Central memory CD8-positive, alpha-beta T cell (primary cell): ENCODE measurements around the gene PHOSPHO1.
"Not testable (repeated sequence)": the region's sequence is repeated elsewhere in the genome, so short reads cannot be mapped to it uniquely, and the experiment has no call there.

Experiments used
- ATAC-seq: fragments of 150-1000 bp; cut with Tn5 transposase; replicated peaks from 2 replicates; pipeline ENCODE4 v1.10.0; 2022; ENCODE audit warnings: mild to moderate bottlenecking, moderate FRiP score, moderate number of reproducible peaks; ENCODE audit not compliant: poor library complexity, severe bottlenecking; ENCODE audit errors: extremely low read depth
- DNase-seq, 2 donors: peaks; one replicate each; pipeline ENCODE4 v3.0.0; 2021; ENCODE audit warnings: low spot score in 2 of 2
- H3K27ac Mint-ChIP-seq: one replicate; pipeline ENCODE4 v1.8.0; 2022; ENCODE audit warnings: low read depth, mild to moderate bottlenecking, moderate library complexity, mixed read lengths
- H3K27me3 Mint-ChIP-seq: one replicate; pipeline ENCODE4 v1.8.0; 2022; ENCODE audit warnings: mixed read lengths
- H3K36me3 Mint-ChIP-seq: one replicate; pipeline ENCODE4 v1.8.0; 2022; ENCODE audit warnings: mild to moderate bottlenecking, moderate library complexity, mixed read lengths; ENCODE audit not compliant: insufficient read depth
- H3K4me1 Mint-ChIP-seq: one replicate; pipeline ENCODE4 v1.8.0; 2022; ENCODE audit warnings: mixed read lengths
- H3K4me3 Mint-ChIP-seq: one replicate; pipeline ENCODE4 v1.8.0; 2022; ENCODE audit warnings: mild to moderate bottlenecking, moderate library complexity, mixed read lengths
- H3K9me3 Mint-ChIP-seq: one replicate; pipeline ENCODE4 v1.8.0; 2022; ENCODE audit warnings: mixed read lengths

Gene PHOSPHO1, protein sequence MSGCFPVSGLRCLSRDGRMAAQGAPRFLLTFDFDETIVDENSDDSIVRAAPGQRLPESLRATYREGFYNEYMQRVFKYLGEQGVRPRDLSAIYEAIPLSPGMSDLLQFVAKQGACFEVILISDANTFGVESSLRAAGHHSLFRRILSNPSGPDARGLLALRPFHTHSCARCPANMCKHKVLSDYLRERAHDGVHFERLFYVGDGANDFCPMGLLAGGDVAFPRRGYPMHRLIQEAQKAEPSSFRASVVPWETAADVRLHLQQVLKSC

DNA sequence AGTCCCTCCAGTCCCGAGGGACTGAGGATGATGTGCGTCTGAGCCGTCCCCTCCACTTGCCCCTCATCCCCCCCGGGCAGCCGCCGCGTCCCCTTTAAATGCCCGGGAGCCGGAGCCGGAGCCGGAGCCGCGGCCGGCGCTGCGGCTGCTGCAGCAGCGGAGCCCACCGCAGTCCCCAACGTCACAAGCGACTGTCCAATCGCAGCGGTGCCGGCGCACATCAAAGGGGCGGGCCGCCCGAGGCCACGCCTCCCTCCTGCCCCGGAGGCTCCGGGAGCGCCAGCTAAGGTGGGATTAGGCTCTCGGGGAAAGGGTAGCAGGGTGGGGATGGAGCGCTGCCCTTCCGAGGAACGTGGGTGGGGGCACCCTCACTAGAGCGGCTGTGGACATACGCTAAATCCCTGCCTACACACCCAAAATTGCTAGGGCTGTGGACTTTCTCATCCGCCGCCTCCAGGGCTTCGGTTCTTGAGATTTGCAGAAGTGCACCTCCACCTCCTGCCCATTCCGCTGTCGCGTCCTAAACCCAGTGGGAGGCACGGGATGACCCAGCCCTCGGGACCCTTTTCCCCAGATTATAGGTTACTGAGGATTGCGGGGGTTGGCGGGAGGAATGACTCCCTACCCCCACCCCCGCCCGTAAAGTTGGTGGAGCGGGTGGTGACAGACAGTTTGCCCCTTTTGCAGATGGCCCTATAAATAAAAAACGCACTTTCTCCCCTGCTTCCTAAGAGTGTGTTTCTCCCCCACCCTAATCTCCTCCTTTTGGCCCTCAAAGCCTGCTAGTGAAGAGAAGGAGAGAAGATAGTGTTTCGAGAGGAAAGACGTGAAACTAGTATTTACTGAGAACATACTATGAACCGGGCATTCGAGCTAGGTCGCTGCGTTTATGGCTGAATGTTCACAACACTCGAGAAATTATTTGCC, at the start of gene PHOSPHO1:
TSS of gene PHOSPHO1 (minus strand) at position 152 of the 927 bp plus-strand sequence. CDS start 4,096 bp downstream, outside the sequence.
- ATAC-seq (peak; percentile 92), DNase-seq (peak; percentile 78 to 79)
- peaks cover 5% of the 10 kb centered on the region for H3K36me3 Mint-ChIP-seq
- peak within 1 kb of the TSS; percentile 82 for H3K4me3 Mint-ChIP-seq
- peaks cover 33% of the 10 kb centered on the region for H3K4me1 Mint-ChIP-seq
- H3K9me3 Mint-ChIP-seq, result no peaks in the 10 kb centered on the region
- H3K27me3 Mint-ChIP-seq, result no peaks in the 10 kb centered on the region
- H3K27ac Mint-ChIP-seq, result peak within 1 kb of the TSS; percentile 41

DNA sequence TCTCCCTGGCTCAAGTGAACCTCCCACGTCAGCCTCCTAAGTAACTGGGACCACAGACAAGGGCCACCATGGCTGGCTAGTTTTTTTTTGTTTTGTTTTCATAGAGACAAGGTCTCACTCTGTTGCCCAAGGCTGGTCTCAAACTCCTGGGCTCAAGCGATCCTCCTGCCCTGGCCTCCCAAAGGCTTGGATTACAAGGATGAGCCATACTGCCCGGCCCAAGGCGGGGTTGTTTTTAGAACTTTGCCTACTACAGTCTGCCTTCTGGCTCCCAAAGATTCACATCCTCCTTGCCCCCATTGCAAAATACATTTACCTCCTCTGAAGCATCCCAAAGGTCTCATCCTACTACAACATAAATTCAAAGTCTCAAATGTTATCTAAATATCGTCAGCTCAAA, 49.5 kb upstream of the PHOSPHO1 start:
- no peaks in the 10 kb centered on the region for H3K9me3 Mint-ChIP-seq
- no peaks in the 10 kb centered on the region for H3K4me1 Mint-ChIP-seq
- H3K27me3 Mint-ChIP-seq, result peaks cover 16% of the 10 kb centered on the region
- DNase-seq (no peak), ATAC-seq (no peak)
- H3K36me3 Mint-ChIP-seq, result peaks cover 2% of the 10 kb centered on the region
- H3K4me3 Mint-ChIP-seq, result no peak overlapping the region
- H3K27ac Mint-ChIP-seq, result no peak overlapping the region

DNA sequence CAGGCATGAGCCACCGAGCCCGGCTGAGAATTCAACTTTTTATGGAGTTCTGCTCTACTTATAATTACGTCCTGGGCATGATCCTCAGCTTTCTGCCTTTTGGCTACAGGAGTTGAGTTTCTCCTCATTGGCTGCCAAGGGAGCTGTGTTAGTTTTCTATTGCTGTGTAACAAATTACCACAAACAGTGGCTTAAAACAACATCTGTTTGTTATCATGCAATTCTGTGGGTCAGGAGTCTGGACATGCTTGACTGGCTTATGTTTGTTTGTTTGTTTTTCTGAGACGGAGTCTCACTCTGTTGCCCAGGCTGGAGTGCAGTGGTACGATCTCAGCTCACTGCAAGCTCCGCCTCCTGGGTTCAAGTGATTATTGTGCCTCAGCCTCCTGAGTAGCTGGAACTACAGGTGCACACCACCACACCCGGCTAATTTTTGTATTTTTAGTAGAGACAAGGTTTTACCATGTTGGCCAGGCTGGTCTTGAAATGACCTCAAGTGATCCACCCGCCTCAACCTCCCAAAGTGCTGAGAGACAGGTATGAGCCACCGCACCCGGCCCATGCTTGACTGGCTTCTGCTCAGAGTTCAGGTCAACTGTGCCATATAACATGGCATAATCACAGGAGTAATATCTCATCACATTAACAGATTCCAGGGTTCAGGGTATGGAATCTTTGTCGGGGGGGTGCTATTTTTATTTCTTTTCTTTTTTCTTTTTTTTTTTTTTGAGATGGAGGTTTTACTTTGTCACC, 48.9 kb upstream of the PHOSPHO1 start:
- not testable (repeated sequence) for H3K27ac Mint-ChIP-seq, DNase-seq
- peaks cover 16% of the 10 kb centered on the region for H3K27me3 Mint-ChIP-seq

DNA sequence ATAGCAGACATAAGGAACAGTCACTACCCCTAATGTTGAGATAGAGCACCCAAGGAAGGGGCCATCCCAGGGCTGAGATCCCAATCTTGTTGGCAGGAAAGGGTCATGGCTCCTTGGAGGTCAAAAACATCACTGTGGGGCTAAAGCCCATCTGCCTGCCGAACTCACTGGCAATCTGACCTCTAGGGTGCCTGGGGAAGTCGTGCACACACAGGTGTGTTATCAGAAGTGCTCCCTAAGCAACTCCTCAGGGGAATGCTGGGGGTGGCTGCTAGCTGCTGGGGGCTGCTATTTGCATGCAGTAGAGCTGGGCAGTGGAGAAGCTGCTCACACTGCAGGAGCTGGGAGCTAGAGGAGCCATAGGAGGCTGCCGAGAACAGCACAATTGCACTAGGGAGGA, 47.5 kb upstream of the PHOSPHO1 start:
- Mint-ChIP-seq H3K27ac (no peak overlapping the region), H3K36me3 (no peaks in the 10 kb centered on the region), H3K4me1 (no peaks in the 10 kb centered on the region), H3K4me3 (no peak overlapping the region), H3K9me3 (no peaks in the 10 kb centered on the region), H3K27me3 (peaks cover 16% of the 10 kb centered on the region)
- DNase-seq (no peak), ATAC-seq (no peak)

More for the DNA sequence above, 48.9 kb upstream of the PHOSPHO1 start:
- not testable (repeated sequence) for ATAC-seq, H3K9me3 Mint-ChIP-seq, H3K4me3 Mint-ChIP-seq, H3K4me1 Mint-ChIP-seq, H3K36me3 Mint-ChIP-seq

DNA sequence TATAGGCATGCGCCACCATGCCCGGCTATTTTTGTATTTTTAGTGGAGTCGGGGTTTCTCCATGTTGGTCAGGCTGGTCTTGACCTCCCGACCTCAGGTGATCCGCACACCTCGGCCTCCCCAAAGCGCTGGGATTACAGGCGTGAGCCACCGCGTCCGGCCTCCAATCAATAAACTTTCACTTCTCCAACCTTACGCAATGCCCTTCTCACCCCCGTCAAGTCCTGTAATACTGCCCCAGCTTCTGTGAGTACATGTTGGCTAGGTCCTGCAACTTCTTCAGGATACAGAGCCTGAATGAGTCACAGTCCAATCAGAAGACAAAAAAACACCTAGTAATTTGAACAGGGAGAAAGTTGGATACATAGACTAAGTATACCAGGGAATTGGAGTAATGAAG, 47.1 kb upstream of the PHOSPHO1 start:
- Mint-ChIP-seq H3K27me3 (peaks cover 15% of the 10 kb centered on the region), H3K27ac (no peak overlapping the region), H3K4me3 (no peak overlapping the region), H3K9me3 (no peaks in the 10 kb centered on the region), H3K4me1 (no peaks in the 10 kb centered on the region), H3K36me3 (no peaks in the 10 kb centered on the region)
- ATAC-seq, result no peak
- DNase-seq, result no peak

DNA sequence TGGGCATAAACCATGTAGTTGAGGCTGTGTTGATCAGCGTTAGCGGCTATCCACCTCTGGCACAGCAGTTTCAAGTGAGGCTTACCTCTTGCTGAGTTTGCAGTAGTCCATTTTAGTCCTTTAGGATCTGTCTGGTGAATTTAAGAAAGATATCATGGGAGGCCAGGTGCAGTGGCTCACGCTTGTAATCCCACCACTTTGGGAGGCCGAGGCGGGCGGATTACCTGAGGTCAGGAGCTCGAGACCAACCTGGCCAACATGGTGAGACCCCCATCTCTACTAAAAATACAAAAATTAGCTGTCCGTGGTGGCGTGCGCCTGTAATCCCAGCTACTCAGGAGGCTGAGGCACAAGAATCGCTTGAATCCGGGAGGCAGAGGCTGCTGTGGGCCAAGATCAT, 45.4 kb upstream of the PHOSPHO1 start:
- H3K4me1 Mint-ChIP-seq, ATAC-seq, H3K4me3 Mint-ChIP-seq, H3K9me3 Mint-ChIP-seq, H3K27me3 Mint-ChIP-seq, DNase-seq, H3K36me3 Mint-ChIP-seq, H3K27ac Mint-ChIP-seq: not testable (repeated sequence)

DNA sequence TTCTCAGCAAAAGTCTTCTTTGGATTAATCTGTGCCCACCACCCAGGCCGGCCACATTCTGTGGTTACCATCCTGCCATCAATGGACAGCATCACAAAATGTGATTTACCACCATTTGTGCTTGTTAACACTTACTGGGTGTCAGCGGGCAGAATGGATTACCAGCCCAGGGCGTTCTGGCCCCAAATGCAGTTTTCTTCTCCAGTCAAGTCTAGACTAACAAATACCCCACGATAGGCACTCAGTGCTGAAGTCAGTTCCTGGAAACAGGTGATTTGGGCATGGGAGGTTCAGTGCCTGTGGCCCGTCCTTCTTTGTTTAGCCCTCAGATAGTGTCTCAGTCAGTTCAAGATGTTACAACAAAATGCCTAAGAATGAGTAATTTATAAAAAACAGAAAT, 38.8 kb upstream of the PHOSPHO1 start:
- ATAC-seq, result no peak
- no peak overlapping the region for H3K4me3 Mint-ChIP-seq
- DNase-seq, result no peak
- peaks cover 9% of the 10 kb centered on the region for H3K27me3 Mint-ChIP-seq
- H3K27ac Mint-ChIP-seq, result no peak overlapping the region
- no peaks in the 10 kb centered on the region for H3K9me3 Mint-ChIP-seq
- no peaks in the 10 kb centered on the region for H3K36me3 Mint-ChIP-seq
- H3K4me1 Mint-ChIP-seq, result no peaks in the 10 kb centered on the region

DNA sequence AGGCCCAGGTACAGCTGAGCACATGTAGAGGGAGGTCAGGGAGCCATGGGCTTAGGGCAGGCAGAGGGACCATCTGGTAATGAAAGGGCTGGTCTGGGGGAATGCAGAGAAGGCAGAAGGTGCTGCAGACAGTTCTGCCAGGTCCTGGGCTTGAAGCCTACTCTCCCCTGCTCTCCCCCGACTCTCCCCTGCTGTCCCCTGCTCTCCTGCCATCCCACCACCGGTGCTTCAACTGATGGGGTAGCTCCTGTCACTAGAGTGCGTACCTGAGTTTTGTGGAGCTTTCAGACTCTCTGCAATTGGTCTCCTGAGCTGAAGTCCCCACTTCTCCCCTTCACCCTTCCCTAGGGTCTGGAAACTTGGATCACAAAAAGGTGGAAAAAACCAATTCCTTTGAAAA, 37.3 kb upstream of the PHOSPHO1 start:
- DNase-seq (no peak), ATAC-seq (no peak)
- H3K27me3 Mint-ChIP-seq, result peaks cover 11% of the 10 kb centered on the region
- H3K4me3 Mint-ChIP-seq, result no peak overlapping the region
- H3K4me1 Mint-ChIP-seq, result no peaks in the 10 kb centered on the region
- no peaks in the 10 kb centered on the region for H3K36me3 Mint-ChIP-seq
- H3K9me3 Mint-ChIP-seq, result no peaks in the 10 kb centered on the region
- H3K27ac Mint-ChIP-seq, result no peak overlapping the region

DNA sequence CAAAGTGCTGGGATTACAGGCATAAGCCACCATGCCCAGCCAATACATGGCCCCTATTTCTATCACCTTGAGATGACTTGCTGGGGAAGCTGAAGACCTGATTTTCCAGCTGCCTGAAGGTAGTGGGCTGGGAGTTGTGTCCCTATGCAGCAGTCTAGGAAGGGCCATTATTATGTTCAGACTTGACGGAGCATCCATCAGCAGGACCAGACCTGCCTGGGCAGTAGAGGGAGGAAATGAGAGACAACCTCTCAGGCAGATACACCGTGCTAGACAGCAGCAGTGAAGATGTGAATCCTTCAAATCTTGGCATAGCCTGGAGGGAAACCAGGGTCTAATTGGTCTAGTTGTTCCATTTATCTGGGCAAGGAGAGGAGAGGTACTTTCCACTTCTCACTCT, 35.6 kb upstream of the PHOSPHO1 start:
- Mint-ChIP-seq H3K4me3 (no peak overlapping the region), H3K4me1 (peaks cover under 1% of the 10 kb centered on the region), H3K9me3 (no peaks in the 10 kb centered on the region), H3K27me3 (peaks cover 11% of the 10 kb centered on the region), H3K36me3 (no peaks in the 10 kb centered on the region), H3K27ac (no peak overlapping the region)
- DNase-seq (no peak), ATAC-seq (no peak)

DNA sequence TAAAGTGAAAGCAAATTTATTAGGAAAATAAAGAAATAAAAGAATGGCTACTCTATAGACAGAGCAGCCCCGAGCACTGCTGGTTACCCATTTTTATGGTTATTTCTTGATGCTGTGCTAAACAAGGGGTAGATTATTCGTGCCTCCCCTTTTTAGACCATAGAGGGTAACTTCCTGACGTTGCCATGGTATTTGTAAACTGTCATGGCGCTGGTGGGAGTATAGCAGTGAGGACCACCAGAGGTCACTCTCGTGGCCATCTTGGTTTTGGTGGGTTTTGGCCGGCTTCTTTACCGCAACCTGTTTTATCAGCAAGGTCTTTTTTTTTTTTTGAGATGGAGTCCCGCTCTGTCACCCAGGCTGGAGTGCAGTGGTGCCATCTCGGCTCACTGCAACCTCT, 31.0 kb upstream of the PHOSPHO1 start:
- not testable (repeated sequence) for DNase-seq, H3K4me1 Mint-ChIP-seq, ATAC-seq, H3K9me3 Mint-ChIP-seq, H3K36me3 Mint-ChIP-seq, H3K27ac Mint-ChIP-seq
- H3K4me3 Mint-ChIP-seq, result peak overlapping the region; percentile 74
- H3K27me3 Mint-ChIP-seq, result peaks cover 11% of the 10 kb centered on the region

DNA sequence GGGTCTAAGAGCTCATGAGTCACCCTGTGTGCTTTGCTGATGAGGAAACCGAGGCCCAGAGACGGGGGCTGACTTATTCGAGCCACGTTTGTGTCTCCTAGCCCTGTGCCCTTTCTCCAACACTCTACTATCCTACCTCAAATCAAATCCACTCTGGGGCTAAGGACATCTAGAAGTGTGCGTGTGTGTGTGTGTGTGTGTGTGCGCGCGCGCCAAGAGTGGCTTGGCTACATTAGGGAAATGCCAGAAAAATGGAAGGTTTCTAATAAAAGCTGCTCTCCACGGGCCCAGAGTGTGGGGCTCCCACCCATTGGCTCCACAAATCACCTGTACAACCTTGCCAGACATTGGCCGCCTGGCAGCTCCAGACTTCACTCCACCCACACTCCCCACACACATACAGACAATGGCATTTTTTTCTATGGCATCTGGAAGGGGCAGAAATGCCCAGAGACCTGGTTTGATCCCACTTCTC, 30.3 kb upstream of the PHOSPHO1 start:
- Mint-ChIP-seq H3K4me1 (peaks cover 8% of the 10 kb centered on the region), H3K4me3 (peak overlapping the region; percentile 74), H3K36me3 (peaks cover 2% of the 10 kb centered on the region), H3K27ac (no peak overlapping the region), H3K9me3 (no peaks in the 10 kb centered on the region), H3K27me3 (peaks cover 11% of the 10 kb centered on the region)
- DNase-seq (no peak), ATAC-seq (peak; percentile 15)

DNA sequence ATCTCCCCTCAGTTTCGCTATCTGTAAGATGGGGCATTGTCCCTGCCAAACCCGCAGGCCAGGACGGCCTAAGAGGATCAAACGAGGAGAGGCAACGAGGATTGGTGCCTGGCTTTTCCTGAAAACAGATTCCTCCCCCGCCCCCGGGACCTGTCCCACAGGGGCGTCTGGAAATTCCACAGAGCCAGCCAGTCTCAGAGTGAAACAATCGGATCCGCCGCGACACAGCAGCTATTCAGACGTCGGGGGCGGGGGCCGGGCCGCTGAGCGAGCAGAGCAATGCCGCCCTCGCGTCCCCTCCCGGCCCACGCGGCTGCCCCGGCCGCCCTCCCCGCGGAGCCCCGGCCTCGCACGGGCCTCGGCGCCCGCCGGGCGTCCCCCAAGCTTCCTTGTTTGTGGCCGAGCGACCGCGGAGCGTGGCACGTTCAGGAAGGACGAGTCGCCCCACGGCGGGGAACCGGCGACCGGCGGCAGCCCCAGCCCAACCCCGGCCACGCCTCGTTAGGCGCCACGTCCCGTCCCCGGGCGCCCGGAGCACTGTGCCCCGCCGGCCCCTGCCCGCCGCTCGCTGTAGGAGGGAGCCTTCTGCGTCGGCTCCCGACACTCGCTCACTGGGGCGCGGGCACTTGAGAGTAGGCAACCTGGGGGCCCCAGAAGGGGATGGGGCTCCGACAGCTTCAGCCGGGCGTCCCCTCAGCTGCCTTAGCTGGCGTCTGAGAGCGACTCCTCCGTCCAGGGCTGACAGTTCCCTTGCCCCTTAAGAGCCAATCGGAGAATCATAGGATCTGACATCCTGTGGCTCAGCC, 29.6 kb upstream of the PHOSPHO1 start:
- ATAC-seq, result peak; percentile 71
- DNase-seq, result peak; percentile 16 to 20
- Mint-ChIP-seq H3K27me3 (peaks cover 10% of the 10 kb centered on the region), H3K4me1 (peaks cover 8% of the 10 kb centered on the region), H3K9me3 (no peaks in the 10 kb centered on the region), H3K36me3 (peaks cover 2% of the 10 kb centered on the region), H3K4me3 (peak overlapping the region; percentile 74), H3K27ac (no peak overlapping the region)
